ENCODE data around the gene ELMO3. TPM values are rescaled to one million over a fixed set of nuclear protein-coding genes. Genes with fewer than 3 reads are reported as not detected.

The ELMO3 gene
- total and polyA plus RNA-seq, 2 of the 13 experiments (the other 11 are each of a cell fraction or from before 2014, with no cell fraction given), result 2.6 to 4.0 TPM

DNA sequence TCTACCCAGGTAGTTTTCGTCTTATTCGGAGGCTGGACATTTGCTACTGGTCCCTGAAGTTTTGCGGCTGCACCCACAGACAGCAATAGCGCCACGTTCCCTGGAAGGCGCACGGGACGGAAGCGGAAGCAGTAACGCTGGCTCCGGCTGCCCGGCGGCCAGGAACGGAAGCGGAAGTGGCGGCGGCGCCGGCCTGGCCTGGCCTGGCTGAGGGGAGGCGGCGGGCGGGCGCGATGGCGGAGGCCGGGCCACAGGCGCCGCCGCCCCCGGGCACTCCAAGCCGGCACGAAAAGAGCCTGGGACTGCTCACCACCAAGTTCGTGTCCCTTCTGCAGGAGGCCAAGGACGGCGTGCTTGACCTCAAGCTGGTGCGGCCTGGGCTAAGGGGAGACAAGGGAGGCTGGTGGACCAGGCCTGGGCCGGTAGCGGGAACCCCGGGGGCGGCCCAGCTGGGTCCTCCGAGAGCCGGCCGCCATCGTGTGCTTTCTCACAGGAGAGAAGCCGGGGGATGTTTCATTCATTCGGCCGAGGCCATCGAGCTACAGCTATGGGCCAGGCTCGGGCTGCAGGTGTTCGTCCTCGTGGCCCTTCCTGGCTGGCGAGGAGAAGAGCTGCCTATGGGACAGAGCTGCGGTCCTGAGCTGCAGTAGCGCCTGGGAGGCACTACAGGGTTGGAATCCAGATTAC, 6.8 kb upstream of the ELMO3 start, which contains the start of gene E2F4 (continued):
- TF ChIP-seq, protein P1, sequence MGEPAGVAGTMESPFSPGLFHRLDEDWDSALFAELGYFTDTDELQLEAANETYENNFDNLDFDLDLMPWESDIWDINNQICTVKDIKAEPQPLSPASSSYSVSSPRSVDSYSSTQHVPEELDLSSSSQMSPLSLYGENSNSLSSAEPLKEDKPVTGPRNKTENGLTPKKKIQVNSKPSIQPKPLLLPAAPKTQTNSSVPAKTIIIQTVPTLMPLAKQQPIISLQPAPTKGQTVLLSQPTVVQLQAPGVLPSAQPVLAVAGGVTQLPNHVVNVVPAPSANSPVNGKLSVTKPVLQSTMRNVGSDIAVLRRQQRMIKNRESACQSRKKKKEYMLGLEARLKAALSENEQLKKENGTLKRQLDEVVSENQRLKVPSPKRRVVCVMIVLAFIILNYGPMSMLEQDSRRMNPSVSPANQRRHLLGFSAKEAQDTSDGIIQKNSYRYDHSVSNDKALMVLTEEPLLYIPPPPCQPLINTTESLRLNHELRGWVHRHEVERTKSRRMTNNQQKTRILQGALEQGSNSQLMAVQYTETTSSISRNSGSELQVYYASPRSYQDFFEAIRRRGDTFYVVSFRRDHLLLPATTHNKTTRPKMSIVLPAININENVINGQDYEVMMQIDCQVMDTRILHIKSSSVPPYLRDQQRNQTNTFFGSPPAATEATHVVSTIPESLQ (CRISPR knock-in tag; conservative IDR thresholded peaks at IDR 0.05), result 0 out of 2 replicates have a peak, but pooled peaks have one; percentile 24
- TF ChIP-seq FOXM1 (CRISPR knock-in tag; IDR thresholded peaks at IDR 0.05), result no peak
- no peak for TF ChIP-seq RAD51 (IDR thresholded peaks at IDR 0.05; ENCODE audit: borderline replicate concordance)
- 0 out of 2 replicates have a peak, but pooled peaks have one; percentile 39 for TF ChIP-seq ZNF274 (CRISPR knock-in tag; IDR thresholded peaks at IDR 0.05)
- peak; percentile 95 for TF ChIP-seq IRF2 (CRISPR knock-in tag; IDR thresholded peaks at IDR 0.05)
- TF ChIP-seq, protein P2, sequence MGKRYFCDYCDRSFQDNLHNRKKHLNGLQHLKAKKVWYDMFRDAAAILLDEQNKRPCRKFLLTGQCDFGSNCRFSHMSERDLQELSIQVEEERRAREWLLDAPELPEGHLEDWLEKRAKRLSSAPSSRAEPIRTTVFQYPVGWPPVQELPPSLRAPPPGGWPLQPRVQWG (CRISPR knock-in tag; IDR thresholded peaks at IDR 0.05; ENCODE audit: borderline replicate concordance, low read depth), result no peak
- TF ChIP-seq ZMYM2 (CRISPR knock-in tag; IDR thresholded peaks at IDR 0.05), result no peak
- TF ChIP-seq, protein P3, sequence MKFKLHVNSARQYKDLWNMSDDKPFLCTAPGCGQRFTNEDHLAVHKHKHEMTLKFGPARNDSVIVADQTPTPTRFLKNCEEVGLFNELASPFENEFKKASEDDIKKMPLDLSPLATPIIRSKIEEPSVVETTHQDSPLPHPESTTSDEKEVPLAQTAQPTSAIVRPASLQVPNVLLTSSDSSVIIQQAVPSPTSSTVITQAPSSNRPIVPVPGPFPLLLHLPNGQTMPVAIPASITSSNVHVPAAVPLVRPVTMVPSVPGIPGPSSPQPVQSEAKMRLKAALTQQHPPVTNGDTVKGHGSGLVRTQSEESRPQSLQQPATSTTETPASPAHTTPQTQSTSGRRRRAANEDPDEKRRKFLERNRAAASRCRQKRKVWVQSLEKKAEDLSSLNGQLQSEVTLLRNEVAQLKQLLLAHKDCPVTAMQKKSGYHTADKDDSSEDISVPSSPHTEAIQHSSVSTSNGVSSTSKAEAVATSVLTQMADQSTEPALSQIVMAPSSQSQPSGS (CRISPR knock-in tag; IDR thresholded peaks at IDR 0.05), result peak; percentile 82; the same call in 1 of the 2 replicates
- TF ChIP-seq, protein P4, sequence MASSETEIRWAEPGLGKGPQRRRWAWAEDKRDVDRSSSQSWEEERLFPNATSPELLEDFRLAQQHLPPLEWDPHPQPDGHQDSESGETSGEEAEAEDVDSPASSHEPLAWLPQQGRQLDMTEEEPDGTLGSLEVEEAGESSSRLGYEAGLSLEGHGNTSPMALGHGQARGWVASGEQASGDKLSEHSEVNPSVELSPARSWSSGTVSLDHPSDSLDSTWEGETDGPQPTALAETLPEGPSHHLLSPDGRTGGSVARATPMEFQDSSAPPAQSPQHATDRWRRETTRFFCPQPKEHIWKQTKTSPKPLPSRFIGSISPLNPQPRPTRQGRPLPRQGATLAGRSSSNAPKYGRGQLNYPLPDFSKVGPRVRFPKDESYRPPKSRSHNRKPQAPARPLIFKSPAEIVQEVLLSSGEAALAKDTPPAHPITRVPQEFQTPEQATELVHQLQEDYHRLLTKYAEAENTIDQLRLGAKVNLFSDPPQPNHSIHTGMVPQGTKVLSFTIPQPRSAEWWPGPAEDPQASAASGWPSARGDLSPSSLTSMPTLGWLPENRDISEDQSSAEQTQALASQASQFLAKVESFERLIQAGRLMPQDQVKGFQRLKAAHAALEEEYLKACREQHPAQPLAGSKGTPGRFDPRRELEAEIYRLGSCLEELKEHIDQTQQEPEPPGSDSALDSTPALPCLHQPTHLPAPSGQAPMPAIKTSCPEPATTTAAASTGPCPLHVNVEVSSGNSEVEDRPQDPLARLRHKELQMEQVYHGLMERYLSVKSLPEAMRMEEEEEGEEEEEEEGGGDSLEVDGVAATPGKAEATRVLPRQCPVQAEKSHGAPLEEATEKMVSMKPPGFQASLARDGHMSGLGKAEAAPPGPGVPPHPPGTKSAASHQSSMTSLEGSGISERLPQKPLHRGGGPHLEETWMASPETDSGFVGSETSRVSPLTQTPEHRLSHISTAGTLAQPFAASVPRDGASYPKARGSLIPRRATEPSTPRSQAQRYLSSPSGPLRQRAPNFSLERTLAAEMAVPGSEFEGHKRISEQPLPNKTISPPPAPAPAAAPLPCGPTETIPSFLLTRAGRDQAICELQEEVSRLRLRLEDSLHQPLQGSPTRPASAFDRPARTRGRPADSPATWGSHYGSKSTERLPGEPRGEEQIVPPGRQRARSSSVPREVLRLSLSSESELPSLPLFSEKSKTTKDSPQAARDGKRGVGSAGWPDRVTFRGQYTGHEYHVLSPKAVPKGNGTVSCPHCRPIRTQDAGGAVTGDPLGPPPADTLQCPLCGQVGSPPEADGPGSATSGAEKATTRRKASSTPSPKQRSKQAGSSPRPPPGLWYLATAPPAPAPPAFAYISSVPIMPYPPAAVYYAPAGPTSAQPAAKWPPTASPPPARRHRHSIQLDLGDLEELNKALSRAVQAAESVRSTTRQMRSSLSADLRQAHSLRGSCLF (CRISPR knock-in tag; IDR thresholded peaks at IDR 0.05; ENCODE audit: borderline replicate concordance), result no peak; the same call in 1 of the 2 replicates
- TF ChIP-seq, protein P5, sequence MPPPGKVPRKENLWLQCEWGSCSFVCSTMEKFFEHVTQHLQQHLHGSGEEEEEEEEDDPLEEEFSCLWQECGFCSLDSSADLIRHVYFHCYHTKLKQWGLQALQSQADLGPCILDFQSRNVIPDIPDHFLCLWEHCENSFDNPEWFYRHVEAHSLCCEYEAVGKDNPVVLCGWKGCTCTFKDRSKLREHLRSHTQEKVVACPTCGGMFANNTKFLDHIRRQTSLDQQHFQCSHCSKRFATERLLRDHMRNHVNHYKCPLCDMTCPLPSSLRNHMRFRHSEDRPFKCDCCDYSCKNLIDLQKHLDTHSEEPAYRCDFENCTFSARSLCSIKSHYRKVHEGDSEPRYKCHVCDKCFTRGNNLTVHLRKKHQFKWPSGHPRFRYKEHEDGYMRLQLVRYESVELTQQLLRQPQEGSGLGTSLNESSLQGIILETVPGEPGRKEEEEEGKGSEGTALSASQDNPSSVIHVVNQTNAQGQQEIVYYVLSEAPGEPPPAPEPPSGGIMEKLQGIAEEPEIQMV (CRISPR knock-in tag; IDR thresholded peaks at IDR 0.05; ENCODE audit: low read depth), result peak; percentile 55; the same call in 1 of the 2 replicates
- peak; percentile 83 for TF ChIP-seq BHLHE40 (IDR thresholded peaks at IDR 0.05; ENCODE audit: low read length)
- TF ChIP-seq ZNF780A (CRISPR knock-in tag; IDR thresholded peaks at IDR 0.05), result no peak
- peak; percentile 70; the same call in 1 of the 2 replicates for TF ChIP-seq ISL2 (CRISPR knock-in tag; IDR thresholded peaks at IDR 0.05)
- no peak; the same call in 1 of the 2 replicates for TF ChIP-seq ZNF296 (CRISPR knock-in tag; conservative IDR thresholded peaks at IDR 0.05)
- TF ChIP-seq ZNF570 (CRISPR knock-in tag; IDR thresholded peaks at IDR 0.05; ENCODE audit: borderline replicate concordance), result no peak; the same call in 1 of the 2 replicates
- TF ChIP-seq SCMH1 (CRISPR knock-in tag; IDR thresholded peaks at IDR 0.05; ENCODE audit: borderline replicate concordance), result no peak

Measured in HepG2 (cell line).